Suppressor macrophage treated with lipopolysaccharide for 4 hours (primary cell): ENCODE measurements around the gene CHIA.
"Not testable (repeated sequence)": the region's sequence is repeated elsewhere in the genome, so short reads cannot be mapped to it uniquely, and the experiment has no call there.

Experiments used
- DNase-seq: peaks from one replicate; pipeline ENCODE4 v3.0.0-alpha.2; 2020

CHIA gene

DNA sequence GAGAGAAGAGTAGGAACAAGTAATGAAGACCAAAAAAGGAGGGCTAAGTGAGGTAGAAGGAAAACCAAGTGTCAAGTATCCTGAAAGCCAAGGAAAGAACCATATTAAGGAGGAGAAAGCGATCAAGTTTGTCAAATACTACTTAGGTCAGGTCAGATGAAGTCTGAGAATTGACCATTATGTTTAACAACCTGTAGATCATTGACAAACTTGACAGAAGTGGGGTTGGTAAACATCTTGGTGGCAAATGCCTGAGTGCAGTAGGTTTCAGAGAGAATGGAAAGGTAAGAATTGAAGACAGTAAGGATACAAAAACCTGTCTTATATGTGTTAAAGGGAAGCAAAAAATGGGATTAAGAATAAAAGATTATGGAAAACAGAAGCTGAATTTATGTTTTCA, 3.7 kb upstream of the CHIA start:
- DNase-seq: no peak

- no peak for DNase-seq
Measured at GRCh38 chr1:111289371-111289770, 1.3 kb upstream of the CHIA start.

- no peak for DNase-seq
Measured at GRCh38 chr1:111290104-111290503, 547 bp upstream of the CHIA start.

- no peak for DNase-seq
Measured at GRCh38 chr1:111294390-111294789, 3.7 kb downstream of the CHIA start.

- DNase-seq: no peak
Measured at GRCh38 chr1:111302374-111302773, 11.7 kb downstream of the CHIA start.

DNA sequence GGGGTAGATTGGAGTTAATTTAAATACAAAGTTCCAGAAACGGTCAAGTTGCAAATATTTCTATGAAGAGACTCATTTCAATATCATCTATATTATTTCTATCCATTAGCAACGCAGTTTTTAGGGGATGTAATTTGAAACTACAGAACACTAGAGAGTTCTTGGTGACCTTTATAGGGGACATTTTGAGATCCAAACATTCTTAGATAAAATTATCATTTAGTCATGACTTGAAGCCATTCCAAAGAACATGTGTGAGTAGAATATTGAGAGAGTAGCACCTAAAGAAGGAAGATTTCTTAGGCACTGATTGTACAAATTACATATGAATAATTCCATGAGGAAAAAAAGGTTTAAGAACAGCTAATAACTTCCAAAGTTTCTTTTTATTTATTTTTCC, 19.0 kb downstream of the CHIA start:
- no peak for DNase-seq

DNA sequence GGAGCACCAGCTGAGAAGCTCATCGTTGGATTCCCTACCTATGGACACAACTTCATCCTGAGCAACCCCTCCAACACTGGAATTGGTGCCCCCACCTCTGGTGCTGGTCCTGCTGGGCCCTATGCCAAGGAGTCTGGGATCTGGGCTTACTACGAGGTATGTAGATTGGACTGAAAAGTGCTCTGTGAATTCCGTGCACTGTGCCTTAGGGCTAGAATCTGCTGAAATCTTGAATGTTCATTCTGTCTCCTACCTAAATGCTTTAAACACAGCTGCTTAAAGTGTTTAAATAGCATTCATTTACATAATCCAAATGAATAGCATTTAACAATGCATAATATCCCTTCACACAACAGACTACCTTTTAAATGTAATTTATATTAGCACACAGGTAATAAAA, 27.9 kb downstream of the CHIA start:
- DNase-seq: no peak

- no peak for DNase-seq
Measured at GRCh38 chr1:111320066-111320879, 29.6 kb downstream of the CHIA start.

GRCh38 chr1:111323231-111323630, 32.6 kb downstream of the CHIA start:
- DNase-seq: no peak

DNA sequence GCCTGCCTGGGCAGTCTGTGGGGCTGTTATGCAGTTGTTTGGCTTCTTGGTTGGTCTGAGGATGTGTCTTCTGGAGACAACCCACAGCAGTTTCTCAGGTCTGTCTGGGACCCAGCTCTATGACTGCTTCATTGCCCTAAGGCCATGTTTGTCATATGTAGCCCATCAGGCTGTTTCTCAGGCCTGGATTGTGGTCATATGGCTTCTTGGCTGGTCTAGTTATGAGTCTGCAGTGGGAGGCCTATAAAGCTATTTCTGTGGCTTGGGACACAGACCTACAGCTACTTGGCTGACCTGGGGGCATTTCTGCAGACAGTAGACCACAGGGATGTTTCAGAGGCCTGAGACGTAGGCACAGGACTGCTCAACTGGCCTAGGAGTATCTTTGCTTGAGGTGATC, 41.5 kb downstream of the CHIA start:
- DNase-seq: no peak

DNA sequence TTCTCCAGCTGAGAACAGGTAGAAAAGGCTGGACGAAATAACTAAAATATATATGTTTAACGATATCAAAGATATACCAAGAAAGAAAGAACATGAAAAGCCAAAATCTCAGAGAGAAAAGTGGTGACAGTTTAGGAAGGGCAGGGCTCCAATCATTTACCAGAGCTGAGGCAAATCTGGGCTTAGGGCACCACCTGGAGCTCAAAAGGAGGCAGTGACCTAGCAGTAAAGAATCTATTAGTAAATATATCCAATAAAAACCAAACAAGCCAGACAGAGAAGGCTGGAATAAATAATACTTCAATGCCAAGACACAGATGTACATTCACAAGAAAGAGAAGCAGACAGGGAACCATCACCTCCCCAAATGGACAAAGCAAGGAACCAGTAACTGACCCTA, 43.5 kb downstream of the CHIA start:
- DNase-seq: peak; percentile 68

- DNase-seq: not testable (repeated sequence)
Measured at GRCh38 chr1:111335214-111335877, 44.7 kb downstream of the CHIA start.

DNA sequence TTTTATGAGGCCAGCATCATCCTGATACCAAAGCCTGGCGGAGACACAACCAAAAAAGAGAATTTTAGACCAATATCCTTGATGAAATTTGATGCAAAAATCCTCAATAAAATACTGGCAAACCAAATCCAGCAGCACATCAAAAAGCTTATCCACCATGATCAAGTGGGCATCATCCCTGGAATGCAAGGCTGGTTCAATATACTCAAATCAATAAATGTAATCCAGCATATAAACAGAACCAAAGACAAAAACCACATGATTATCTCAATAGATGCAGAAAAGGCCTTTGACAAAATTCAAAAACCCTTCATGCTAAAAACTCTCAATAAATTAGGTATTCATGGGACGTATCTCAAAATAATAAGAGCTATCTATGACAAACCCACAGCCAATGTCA, 48.2 kb downstream of the CHIA start:
- not testable (repeated sequence) for DNase-seq

GRCh38 chr1:111346089-111346885, 55.6 kb downstream of the CHIA start:
- DNase-seq: peak; percentile 78

DNA sequence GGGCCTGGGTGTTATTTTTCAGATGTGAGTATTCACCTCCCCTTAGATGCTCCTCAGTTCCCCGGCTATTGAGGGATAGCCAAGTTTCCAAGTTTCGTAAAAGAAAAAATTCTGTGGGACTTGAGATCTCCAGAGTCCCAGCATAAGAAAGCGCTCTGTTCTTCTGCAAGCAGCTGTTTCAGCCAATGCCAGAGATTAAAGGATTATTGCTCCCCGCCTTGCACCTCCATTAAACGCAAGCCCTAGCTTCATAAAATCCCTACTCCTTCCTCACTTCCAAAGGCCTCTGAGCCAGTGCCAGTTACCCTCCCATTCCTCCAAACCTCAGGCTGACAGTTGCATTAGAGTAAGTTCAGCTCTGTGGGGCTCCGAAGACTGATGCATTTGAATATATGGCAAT, 56.4 kb downstream of the CHIA start:
- DNase-seq: no peak

DNA sequence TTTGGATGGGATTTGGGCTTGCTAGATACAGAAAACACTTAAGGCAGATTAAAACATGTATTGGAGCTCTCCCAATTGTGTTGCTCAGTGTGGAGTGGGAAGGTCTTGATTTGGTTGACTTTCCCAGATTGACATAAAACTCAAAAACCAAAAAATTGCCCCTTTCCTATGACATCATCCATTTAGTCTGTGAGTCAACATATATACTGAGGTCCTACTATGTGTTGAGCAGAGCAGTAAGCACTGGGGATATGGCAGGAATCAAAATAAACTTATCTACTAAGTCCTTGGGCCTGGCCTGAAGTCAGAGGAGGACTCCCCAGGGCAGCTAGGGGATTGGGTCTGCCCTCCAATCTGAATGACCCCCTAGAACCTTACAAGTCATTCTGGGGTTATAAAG, 61.0 kb downstream of the CHIA start:
- no peak for DNase-seq

DNA sequence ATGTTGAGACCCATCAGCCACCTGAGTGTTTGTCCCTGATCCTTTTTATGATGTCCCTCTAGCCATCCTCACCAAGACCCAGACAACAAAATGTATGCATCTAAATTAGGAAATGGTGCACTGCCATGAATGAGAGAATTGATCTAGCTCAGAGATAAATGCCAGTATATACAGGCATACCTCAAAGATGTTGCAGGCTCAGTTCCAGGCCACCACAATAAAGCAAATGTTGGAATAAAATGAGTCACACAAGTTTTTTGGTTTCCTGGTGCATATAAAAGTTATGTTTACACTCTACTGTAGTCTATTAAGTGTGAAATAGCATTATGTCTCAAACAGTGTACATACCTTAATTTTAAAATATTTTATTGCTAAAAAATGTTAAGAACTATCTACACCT, 63.9 kb downstream of the CHIA start:
- DNase-seq: no peak

GRCh38 chr1:111358964-111359363, 68.3 kb downstream of the CHIA start:
- no peak for DNase-seq

DNA sequence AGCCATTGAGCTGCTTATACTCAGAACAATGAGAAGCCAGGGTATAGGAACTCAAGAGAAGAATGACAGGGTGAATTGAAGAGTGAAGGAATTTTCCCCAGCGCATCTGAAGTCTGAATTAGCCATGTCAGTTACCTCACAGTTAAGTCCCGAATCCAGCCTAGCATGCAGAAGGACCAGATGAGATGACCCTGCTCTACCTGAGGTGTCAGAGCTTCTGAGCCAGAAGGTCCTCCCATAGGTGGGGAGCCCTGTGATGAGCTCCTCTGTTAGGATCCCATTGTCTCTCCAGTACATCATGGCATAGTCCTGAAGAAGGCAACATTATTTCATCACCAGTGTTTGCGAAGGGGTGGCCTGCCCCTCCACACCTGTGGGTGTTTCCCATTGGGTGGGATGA, 68.7 kb downstream of the CHIA start:
- no peak for DNase-seq

GRCh38 chr1:111360257-111360656, 69.6 kb downstream of the CHIA start:
- DNase-seq: not testable (repeated sequence)

- no peak for DNase-seq
Measured at GRCh38 chr1:111361761-111362160, 71.1 kb downstream of the CHIA start.

GRCh38 chr1:111364690-111365089, 74.0 kb downstream of the CHIA start:
- no peak for DNase-seq

DNA sequence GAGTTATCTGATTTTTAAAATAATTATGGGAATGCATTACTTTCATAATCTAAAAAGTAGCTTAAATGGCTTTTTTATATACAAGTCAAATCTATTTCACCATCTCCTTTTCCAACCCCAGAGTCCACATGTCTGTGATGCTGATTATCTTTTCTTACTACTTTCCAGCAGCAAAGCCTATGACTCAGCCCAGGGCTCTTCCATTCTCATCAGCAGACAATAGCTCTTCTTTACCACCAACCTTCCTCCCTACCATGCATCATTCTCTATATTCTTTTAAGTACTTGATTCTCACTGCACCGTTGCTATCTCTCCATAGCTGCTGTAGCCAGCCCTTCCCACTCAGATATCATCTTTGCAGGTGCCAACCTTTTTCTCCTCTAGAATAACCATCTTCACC, 75.6 kb downstream of the CHIA start:
- DNase-seq: no peak

- DNase-seq: no peak
Measured at GRCh38 chr1:111369177-111369576, 78.5 kb downstream of the CHIA start.
